Measurements from ENCODE around the gene DCTN4.

DNA sequence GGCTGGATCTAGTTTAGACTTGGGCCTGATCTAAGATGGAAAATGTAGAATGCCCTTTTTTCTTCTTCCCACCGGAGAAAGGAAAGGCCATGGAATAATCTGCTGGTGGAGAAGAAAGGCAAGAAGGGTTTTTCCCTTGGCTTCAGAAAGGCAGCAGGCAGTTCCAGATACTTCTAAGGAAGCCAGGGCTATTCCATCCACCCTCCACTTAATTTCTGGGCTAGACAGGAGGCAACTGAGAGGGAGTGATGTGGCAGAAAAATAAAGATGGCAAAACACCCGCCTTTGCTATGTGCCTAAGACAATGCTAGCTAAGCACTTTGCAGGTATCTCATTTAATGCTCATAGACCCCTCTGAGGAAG, 87.9 kb downstream of the DCTN4 start:
- TF ChIP-seq, protein P1, sequence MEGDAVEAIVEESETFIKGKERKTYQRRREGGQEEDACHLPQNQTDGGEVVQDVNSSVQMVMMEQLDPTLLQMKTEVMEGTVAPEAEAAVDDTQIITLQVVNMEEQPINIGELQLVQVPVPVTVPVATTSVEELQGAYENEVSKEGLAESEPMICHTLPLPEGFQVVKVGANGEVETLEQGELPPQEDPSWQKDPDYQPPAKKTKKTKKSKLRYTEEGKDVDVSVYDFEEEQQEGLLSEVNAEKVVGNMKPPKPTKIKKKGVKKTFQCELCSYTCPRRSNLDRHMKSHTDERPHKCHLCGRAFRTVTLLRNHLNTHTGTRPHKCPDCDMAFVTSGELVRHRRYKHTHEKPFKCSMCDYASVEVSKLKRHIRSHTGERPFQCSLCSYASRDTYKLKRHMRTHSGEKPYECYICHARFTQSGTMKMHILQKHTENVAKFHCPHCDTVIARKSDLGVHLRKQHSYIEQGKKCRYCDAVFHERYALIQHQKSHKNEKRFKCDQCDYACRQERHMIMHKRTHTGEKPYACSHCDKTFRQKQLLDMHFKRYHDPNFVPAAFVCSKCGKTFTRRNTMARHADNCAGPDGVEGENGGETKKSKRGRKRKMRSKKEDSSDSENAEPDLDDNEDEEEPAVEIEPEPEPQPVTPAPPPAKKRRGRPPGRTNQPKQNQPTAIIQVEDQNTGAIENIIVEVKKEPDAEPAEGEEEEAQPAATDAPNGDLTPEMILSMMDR (IDR thresholded peaks at IDR 0.05), result no peak
- TF ChIP-seq POLR2A (IDR thresholded peaks at IDR 0.05; ENCODE audit: low read depth), result no peak
- no peak for TF ChIP-seq EP300 (IDR thresholded peaks at IDR 0.05)
- no peak for TF ChIP-seq POLR2AphosphoS5 (IDR thresholded peaks at IDR 0.05)
